D341Med (cell line): ENCODE results near the gene PDGFD.

Experiments used
- DNase-seq: peaks from one replicate; pipeline ENCODE4 v3.0.0; 2012; ENCODE audit warnings: low spot score

Gene PDGFD

DNA sequence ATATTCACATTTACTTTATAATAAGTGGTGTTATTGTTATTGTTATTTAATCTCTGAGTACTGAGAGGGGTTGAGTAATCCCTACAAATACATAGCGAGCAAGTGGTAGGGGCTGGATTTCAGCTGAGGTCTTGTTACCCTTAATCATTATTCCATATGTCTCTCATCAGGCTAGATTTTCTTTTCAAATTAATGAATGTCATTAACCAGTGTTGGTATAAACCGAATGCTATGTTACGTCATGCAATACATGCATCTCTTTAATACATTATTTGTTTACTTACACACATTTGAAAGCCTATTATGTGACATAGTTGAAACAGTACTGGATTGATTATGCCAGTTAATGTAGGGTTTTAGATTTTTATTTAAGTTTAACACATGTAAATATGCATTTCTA lies 18.9 kb downstream of the PDGFD start:
- DNase-seq, result no peak

DNA sequence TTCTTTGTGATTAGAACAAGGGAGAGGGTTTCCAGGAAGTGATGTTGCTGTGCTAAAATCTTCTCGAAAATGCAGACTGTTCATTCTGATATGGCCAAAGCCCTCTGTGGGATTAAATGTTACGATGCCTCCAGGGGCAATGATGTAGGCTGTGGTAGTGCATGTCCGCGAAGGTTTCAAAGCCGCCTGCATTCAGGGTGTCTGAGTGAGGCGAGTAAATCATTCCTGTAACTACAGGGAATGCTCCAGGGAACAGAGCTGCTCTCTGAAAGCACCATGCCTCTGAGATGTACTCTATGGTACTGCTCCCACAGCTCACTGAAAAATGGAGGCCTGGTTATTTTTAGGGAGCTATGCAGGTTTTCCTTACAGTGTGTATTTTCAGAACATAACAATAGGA lies 21.2 kb downstream of the PDGFD start:
- DNase-seq, result no peak

DNA sequence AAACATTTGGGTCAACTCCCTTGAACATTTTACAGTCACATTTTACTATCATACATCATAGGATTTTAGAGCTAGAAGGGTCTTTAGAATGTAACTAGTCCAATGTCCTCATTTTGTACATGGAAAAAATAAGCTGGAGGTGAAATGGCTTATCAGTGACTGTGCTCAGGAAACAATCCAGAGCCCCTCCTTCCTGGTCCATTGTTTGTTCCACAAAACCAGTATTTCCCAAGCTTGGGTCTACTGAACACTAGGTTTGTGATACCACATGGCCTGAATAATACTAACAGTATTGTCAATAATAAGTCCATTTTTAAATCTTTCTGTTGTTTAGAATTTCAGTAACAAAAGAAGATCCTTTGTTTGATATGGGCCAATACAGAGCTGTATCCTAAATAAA lies 27.1 kb downstream of the PDGFD start:
- no peak for DNase-seq

DNA sequence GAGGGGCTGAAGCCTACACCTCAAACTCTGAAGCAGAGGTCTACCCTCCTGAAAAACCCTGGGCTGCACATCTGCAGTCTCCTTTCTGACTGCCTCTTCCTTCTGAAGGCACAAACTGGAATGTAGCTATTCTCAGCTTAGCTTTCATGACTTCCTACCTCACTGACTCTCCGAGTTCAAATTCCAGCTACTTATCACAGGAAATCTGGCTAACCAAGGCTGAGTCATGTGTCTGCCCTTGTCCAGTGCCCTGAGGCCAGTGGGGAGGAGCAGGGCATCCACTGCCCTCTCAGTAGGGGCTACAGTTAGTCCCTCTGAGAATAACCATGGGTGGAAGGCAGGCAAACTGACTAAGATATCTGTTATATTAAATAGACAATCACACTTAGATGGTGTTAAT lies 29.2 kb downstream of the PDGFD start:
- DNase-seq, result no peak

DNA sequence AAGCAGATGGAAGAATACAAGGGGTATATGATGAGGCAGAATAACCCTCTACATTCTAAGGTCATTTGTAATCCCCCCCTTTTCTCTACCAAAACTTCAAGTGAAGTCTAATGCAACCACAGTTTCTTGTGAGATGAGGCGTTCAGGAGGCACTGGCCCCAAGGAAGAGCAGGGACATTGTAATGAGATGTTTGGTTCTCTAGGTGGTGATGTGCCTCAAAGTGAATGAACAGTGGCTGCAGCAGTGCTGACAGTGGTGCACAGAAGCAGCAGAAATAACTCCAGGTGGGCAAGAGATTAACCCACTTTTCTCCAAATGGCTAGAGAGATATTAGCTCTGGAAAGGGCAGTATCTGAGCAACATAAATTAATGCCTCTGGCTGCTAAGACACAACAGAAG lies 33.8 kb downstream of the PDGFD start:
- DNase-seq, result no peak

DNA sequence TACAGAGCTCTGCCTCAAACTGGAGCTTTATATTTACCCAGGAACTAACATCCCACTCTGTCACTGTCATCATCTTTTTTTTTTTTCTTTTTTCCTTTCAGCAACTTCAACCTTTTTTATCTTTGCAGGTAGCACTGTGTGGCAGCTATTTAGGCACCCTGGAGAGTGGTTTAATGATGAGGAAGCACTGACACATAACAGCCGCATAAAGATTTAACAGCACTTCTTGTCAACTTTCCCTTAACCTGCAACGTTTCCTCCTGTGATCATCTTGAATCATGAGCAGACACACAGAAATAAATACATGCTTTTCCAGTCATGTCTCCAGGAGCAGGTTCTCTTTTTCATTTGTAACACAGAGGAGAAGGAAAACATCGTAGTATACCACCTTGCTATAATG lies 34.8 kb downstream of the PDGFD start:
- DNase-seq, result no peak

DNA sequence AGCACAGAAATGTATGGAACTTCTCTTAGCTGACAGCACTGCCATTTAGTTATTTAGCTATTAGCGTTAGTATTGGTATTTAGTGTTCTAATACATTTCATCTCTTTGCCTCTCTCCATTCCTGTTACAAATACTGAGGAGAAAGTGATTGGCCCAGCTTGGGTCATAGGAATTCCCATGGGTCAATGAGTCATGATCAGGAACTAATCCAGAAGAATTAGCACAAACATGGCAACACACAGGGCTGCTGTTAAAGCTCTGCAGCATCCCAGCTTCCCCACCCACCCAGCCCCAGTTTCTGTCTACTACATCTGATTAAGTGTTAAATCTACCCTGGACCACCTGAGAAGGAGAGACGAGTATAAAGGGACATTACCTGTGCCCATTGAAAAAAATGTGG lies 36.1 kb downstream of the PDGFD start:
- DNase-seq, result no peak

DNA sequence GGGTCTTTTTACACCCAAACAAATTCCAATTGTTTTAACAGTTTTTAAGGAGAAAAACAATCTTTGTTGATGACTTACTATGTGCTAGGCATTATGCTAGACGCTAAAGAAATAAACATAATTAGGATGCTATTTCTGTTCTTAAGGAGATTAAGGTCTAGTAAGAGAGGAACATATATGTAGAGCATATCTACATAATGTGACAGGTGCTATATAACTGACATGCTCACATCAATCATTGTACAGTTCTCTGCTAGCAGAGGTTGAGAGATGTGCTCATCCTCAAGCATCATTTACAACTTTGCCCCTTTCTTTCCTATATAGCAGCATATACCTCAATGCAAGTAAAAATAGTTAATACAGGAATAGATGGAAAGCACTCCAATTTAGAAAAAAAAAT lies 37.5 kb downstream of the PDGFD start:
- no peak for DNase-seq

DNA sequence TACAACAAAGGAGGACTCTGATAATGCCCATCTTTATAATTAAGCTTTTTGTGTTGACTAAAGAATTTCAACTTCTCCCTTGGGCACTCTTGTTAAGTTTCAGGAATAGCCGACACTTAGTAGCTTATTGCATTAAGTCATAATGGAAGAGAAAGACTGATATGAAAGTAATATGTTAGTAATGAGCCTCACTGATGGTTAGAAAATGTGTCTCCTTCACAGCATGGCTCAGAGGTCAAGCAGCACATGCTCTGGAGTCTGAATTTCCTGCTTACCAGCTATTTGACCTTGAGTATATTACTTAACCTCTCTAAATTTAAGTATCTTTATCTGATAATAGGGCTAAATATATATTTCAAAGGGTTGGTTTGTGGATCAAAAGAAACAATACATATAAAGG lies 39.0 kb downstream of the PDGFD start:
- no peak for DNase-seq

DNA sequence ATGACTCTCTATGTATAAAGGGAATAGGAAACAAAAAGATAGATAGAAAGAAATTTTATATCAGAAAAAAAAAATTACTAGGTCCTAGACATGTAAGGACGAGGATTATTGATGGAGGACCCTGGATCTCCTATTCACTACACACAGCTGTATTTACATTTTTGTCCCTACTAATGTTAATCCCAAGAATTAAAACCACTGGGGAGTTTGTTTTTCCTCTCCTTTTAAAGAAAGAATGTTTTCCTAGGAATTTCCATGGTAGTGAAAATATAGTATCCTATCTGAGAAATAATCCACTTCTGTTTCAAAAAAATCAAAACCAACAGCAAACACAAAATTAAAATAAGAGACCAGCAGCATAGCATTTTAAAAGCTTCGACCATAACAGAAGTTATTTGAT lies 41.1 kb downstream of the PDGFD start:
- no peak for DNase-seq

DNA sequence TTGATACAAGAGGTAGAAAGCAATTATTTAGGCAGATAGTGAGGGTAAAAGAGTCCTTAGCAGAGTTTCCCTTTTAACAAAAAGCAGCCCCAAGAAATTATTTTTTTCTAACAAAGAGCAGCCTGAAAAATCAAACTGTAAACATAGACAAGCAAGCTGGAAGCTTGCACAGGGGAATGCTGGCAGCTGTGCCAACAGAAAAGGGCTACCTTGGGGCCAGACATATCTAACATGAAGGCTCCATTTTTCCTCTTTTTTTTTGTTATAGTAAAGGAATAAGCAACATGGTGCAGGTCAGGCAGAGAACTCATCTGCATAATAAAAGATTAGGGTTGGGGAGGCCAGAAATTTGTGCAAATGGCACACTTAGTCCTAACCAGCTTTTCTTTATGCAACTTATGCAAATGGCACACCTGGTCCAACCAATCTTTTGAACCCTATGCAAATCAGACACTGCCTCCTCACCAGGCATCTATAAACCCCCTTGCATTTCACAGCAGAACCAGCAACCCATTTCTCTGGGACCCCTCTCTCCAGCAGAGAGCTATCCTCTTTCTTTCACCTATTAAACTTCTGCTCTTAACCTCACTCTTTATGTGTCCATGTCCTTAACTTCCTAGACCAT lies 41.8 kb downstream of the PDGFD start:
- no peak for DNase-seq

DNA sequence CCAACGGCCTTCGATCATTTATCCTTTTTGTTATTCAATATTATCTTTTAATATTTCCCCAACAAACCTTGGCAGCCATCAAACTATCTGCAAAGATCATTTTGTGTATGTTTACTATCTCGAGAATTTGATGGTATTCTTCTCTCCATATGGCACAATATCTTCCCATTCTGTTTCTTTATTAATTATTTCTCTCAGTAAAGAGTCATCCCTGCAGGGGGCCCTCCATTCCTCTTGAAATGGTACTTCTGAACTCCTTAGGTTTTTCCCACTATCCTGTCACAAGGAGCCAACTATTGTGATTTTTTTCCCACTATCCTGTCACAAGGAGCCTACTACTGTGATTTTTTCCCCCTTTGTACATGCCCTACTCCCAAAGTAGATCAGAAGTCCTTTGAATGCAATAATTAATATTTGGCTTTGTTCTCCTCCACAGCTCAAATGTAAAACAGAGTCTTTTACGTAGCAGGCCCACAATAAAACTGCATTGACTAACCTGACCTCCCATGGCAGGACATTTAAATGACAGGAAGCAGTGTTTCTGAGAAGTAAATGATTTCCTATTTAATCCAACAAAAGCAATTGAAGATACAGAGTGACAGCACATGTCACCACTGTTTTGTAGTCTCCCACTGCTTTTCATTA lies 43.3 kb downstream of the PDGFD start:
- DNase-seq, result no peak

DNA sequence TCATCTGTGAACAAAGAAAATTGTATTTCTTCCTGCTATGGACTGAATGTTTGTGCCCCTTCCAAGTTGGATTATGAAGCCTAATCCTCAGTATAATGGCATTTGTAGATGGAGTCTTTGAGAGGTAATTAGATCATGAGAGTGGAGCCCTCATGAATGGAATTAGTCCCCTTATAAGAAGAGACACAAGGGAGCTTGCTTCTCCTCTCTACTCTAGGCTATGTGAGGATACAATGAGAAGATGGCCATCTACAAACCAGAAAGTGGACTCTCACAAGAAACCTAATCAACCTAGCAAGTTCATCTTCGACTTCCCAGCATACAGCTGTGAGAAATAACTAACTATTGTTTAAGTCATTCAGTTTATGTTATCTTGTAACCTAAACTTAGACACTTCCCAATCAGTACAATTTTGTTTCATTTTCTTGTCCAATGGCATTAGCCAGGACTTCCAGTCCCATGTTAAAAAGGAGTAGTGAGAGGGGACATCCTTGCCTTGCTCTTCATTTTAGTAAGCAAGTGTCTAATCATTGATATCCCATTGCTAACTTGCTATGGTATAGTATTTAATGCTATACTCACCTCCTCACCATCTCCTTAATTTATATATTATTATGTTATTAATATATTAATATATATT lies 45.7 kb downstream of the PDGFD start:
- DNase-seq, result no peak

DNA sequence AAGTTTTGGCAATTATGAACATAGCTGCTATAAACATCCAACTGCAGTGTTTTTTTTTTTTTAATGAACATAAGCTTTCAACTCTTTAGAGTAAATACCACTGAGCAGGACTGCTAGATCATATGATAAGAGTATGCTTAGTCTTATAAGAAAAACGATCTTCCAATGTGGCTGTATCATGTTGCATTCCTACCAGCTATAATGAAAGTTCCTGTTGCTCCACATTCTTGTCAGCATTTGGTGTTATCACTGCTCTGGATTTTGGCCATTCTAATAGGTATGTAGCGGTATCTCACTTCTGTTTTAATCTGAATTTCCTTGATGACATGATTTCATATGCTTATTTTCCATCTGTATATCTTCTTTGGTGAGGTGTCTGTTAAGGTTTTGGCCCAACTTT lies 50.4 kb downstream of the PDGFD start:
- DNase-seq, result no peak

DNA sequence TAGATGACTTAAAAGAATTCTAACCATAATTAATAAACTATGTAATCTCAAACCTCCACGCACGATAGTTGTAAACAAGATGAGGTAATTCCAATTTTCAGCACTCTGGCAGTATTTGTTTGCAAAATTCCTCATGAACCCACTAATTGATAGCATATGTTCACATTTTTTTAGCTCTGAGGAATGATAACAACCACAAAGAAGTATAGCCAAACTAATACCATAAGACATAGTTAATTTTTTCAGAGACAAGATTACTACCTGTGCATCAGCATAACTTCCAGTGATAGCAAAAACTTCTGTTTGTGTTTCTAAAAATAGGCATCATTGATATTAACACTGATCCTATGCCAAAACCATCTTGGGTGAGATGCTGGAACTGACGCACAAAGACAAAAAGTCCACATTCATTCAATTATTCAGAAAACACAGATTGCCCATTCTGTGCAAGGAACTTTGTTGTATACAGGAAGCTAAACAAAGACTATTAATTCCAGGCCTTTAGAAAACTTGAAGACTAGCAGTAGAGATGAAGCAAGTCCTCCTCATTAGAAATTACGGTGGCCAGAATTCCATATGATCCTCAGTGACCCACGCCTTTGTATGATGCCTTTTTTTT lies 57.7 kb downstream of the PDGFD start:
- no peak for DNase-seq

DNA sequence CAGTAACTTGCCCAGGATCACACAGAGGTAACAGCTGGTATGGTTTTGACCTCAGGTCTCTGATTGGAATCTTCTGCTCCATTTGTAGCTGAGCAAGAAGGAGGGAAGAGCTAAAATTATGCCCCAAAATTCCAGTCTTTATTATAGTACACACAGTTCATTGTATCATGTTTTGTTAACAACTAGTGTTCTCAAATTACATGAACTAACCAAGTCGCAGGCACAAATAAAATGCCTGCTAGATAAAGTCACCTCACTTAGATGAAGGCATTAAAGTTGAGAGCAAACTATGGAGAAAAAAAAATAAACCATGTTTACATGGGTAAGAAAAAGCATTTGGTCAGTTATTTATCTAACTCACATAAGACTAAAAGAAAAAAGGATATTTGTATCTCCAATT lies 58.8 kb downstream of the PDGFD start:
- no peak for DNase-seq

DNA sequence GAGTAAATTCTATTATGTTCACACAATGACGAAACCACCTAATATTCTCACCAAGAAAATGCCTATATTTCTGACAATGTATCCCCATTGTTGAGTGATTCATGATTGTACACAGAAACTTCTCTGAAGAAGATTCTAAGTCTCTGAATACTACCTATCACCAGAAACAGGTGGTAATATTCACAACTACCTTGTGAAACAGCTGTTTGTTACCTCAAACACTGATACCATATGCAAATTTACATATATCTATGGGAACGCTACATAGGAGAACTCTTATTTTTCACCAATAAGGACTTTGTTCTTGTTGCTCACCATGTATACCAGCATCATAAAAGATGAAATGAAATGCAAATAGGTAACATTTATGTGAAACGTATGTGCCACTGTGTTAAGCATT lies 59.3 kb downstream of the PDGFD start:
- no peak for DNase-seq

DNA sequence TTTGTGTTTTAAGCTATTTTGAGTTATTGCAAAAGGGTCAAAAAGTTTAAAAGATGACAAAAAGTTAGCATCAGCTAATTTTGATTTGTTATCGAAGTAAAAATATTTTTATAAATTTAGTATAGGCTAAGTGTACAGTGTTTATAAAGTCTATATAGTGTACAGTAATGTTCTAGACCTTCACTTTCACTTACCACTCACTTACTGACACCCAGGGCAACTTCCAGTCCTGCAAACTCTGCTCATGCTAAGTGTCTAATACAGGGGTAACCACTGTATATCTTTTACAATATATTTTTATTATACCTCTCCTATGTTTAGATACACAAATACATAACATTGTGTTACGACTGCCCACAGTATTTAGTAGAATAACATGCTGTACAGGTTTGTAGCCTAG lies 59.7 kb downstream of the PDGFD start:
- DNase-seq, result no peak

DNA sequence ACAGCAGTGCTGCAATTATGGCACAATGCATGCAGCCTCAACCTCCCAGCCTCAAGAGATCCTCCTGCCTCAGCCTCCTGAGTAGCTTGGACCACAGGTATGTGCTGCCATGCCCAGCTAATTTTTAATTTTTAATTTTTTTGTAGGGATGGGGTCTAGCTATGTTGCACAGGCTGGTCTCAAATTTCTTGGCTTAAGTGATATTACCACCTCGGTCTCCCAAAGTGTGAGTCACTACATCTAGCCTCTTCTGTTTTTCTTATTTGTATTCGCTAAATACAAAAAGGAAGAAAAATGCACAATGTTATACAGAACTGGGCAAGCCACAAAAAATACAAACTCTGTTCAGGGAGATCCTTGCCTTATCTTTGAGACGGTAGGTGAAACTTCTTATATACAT lies 65.4 kb downstream of the PDGFD start:
- DNase-seq, result no peak

DNA sequence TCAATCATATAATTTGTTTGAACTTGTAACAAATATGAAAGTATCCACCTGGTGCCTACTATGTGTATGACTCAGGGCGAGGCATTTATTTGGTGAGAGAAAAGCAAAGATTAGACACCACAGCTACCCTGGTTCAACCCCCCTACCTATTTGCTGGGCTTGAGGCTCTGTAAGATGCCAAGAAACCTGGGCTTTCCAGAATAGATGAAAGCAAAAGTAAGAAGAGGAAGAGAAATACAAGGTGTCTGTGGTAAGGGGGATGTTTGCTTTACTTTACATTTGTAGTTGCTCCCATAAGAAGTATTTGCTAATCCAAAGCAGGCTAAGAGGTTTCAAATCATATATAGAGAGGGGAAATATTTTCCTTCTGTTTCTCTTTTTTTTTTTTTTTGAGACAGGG lies 65.8 kb downstream of the PDGFD start:
- no peak for DNase-seq

DNA sequence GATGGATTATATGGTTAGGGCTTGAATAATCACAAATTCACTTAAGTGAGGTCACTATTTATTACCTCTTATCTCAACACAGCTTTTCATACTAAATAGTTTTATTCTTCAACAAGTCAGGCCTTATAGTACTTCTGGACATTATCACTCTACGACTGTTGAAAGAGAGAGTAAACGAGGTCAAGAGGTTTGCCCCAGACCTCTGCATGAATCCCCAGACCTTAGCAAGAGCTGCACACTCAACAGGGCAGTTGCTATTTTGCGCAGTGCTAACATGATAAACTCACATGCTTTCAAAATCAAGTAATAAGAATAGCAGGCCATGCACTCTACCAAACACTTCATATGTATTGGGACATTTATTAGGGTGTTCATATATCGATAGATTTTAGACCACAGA lies 67.0 kb downstream of the PDGFD start:
- no peak for DNase-seq

DNA sequence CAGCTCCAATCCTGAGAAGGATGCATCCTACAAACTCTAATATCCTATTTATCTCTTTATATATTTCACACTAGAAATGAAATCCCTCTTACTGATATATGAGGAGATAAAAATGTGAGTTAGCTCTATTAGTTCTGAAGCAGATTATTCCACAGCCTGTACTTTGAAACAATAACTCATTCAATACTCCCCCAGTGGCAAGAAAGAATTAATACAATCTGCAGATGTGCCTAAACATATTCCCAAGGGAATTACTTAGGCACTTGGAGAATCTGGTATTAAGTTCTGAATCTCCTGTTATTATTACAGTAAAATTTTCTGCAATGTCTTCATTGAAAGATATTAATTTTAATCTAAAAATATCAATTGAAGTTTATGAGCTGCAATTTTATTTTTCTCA lies 68.2 kb downstream of the PDGFD start:
- no peak for DNase-seq

DNA sequence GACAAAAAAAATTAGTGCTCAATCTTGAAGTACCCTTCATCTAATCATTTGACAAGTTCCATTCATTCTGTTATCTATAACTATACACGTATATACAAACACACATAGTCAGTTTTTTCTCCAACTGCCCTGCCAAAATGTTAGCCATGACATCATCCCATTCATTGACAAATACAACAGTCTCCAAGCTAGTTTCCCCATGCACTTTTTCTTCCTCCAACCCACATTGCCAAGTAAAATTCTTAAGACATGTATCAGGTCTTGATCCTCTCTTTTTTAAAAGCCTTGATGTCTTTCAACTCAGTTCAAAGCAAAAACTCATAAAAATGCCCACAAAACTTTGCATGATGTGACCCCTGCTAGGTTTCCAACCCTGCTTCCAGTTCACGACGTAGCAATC lies 69.4 kb downstream of the PDGFD start:
- DNase-seq, result no peak
